ENCODE data around the gene ARHGAP22.

DNA sequence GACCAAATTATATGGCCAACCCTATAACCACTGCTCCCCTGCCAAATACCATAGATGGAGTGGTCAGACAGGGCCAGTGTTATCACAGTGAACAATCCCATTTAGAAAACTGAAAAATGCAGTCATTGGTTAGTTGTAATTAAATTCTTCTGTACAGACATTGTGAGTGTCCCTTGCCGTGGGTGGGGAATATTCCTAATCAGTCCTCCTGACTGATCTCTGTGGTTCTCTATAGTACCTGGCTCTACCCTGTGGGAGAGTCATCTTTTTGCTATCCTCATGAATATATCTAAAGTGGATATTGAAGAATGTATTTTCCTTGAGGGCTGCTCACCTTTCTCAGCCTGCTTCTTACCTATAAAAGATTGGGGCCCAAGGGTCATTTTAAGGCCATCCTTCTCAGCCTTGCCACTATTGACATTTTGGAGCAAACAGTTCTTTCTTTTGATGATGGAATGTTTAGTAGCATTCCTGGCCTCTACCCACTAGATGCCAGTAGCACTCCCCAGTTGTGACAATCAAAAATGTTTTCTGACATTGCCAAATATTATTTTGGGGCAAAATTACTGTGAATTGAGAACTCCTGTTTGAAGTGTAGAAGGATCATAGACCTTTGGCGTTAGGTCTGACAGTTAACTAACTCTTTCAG lies 188.2 kb downstream of the ARHGAP22 start:
- TF ChIP-seq, protein P1, sequence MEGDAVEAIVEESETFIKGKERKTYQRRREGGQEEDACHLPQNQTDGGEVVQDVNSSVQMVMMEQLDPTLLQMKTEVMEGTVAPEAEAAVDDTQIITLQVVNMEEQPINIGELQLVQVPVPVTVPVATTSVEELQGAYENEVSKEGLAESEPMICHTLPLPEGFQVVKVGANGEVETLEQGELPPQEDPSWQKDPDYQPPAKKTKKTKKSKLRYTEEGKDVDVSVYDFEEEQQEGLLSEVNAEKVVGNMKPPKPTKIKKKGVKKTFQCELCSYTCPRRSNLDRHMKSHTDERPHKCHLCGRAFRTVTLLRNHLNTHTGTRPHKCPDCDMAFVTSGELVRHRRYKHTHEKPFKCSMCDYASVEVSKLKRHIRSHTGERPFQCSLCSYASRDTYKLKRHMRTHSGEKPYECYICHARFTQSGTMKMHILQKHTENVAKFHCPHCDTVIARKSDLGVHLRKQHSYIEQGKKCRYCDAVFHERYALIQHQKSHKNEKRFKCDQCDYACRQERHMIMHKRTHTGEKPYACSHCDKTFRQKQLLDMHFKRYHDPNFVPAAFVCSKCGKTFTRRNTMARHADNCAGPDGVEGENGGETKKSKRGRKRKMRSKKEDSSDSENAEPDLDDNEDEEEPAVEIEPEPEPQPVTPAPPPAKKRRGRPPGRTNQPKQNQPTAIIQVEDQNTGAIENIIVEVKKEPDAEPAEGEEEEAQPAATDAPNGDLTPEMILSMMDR (IDR thresholded peaks at IDR 0.05): no peak
- no peak for TF ChIP-seq POLR2A (IDR thresholded peaks at IDR 0.05)
